ENCODE measurements around the gene SPNS2. TPM values are rescaled to one million over a fixed set of nuclear protein-coding genes. Genes with fewer than 3 reads are reported as not detected.
A peak's percentile ranks its signal among the peaks of the same experiment; 100 is the strongest.

The SPNS2 gene
- total RNA-seq, 3 donors from 2014 or later = 0.33 to 0.47 (median 0.46) TPM

DNA sequence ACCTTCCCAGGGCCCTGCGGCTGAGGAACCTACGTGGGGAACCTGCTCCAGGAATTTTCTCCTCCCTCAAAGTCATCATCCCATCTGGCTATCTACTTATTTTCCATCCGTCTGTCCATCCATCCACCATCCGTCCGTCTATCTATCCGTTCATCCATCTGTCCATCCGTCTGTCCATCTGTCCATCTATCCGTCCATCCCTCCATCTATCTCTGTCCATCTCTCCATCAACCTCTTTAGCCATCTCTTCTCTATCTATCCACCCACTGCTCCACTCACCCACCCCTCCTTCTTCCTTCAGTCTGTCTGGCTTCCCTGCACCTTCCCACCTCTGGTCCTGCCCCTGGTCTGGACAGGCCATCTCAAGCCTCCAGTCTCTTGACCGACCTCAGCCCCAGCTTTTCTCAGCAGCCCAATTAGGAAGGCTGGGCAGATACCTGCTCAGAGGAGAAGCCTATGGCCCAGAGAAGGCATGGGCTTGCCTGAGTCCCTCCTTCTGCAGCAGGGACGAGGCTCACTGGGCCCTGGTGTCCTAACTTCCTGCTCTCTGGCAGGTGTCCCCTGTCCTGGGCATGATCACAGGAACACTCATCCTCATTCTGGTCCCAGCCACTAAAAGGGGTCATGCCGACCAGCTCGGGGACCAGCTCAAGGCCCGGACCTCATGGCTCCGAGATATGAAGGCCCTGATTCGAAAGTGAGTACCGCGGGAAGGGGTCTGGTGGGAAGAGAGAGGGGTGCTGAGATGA lies 33.5 kb downstream of the SPNS2 start:
- Mint-ChIP-seq H3K4me3 (no peak overlapping the region), H3K4me1 (ENCODE audit: low read depth) (no peaks in the 10 kb centered on the region), H3K36me3 (ENCODE audit: insufficient read depth) (no peaks in the 10 kb centered on the region), H3K27me3 (ENCODE audit: low read depth) (peaks cover 9% of the 10 kb centered on the region), H3K9me3 (no peaks in the 10 kb centered on the region)
- no peak for DNase-seq
- ATAC-seq = no peak

DNA sequence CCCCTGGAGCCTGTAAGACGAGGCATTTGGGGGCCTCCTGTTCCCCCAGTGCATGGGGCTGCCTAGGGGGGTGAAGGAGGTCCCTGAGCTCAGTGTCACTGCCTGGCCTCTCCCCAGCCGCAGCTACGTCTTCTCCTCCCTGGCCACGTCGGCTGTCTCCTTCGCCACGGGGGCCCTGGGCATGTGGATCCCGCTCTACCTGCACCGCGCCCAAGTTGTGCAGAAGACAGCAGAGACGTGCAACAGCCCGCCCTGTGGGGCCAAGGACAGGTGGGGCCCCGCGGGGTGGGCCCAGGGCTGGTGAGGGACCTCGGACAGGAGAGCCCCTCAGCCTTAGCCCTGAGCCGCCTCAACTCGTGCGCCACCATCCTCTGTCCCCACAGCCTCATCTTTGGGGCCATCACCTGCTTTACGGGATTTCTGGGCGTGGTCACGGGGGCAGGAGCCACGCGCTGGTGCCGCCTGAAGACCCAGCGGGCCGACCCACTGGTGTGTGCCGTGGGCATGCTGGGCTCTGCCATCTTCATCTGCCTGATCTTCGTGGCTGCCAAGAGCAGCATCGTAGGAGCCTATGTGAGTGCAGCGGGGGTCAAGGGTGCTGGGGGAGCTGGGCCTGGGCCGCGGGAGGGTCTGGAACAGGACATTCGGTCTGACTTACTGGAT lies 34.3 kb downstream of the SPNS2 start:
- H3K9me3 Mint-ChIP-seq = no peaks in the 10 kb centered on the region
- ATAC-seq = peak in 1 of 2 donors; percentile 3
- no peaks in the 10 kb centered on the region for H3K4me1 Mint-ChIP-seq (ENCODE audit: low read depth)
- DNase-seq = no peak
- H3K27me3 Mint-ChIP-seq (ENCODE audit: low read depth) = peaks cover 9% of the 10 kb centered on the region
- no peak overlapping the region for H3K4me3 Mint-ChIP-seq
- no peaks in the 10 kb centered on the region for H3K36me3 Mint-ChIP-seq (ENCODE audit: insufficient read depth)

DNA sequence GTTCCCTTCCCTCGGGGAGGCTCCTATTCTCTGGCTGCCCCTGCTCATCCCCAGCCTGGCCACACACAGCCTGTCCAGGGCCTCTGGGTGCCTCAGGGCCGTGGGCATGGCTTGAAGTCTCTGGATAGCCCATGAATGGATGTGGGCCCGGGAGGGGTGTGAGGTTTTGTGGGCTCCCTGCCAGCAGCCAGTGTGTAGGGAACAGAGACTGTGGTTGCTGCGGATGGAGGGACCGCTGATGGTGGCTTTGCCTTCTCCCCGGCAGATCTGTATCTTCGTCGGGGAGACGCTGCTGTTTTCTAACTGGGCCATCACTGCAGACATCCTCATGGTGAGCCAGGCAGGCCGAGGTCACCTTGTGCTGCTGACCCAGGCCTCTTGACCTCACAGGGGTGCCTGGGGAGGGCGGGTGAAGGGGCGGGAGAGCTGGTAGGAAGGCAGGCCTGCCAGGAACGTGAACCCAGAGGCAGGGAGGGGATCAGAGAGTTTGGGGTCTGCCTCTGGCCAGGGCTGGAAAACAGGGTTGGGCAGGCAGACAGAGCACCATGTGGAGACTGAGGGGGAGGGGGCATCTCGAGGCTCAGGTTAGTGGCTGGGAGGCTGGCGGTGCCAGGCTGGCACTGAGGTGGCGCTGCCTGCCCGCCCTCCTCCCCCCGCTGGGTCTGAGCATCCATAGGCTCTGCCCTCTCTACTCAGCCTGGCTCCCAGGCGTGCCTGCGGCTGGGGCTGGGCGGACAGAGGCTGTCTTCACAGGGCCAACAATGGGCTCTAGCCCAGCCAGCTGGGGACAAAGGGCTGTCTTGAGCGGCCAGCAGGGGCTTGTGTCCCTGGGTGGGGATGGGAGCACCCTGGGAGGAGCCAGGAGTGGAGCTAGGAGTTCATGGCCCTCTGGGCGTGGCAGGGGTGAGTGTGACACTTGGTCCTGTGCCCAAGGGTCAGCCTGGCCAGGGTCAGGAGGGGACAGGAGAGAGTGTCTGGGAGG lies 35.1 kb downstream of the SPNS2 start:
- Mint-ChIP-seq H3K27me3 (ENCODE audit: low read depth) (peaks cover 9% of the 10 kb centered on the region), H3K4me3 (no peak overlapping the region)
- ATAC-seq = peak; percentile 4

DNA sequence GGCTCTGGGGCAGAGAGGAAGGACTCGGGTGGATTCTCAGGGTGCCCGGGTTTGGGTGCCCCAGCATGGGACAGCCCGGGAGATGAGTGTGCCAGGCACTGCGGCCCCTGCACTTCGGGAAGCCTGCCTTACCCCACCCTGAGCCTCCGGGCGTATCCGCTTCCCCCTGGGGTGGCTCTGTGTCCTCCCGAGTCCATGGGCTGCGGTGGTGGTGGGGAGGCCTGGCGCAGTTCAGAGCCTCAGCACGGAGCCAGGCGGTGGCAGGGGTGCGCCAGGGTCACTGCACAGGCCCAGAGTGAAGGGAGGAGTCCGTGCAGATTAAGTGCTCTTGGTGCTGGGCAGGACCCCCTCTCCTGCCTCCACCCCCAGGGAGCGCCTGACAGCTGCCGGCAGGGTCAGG lies 35.8 kb downstream of the SPNS2 start:
- Mint-ChIP-seq H3K9me3 (no peaks in the 10 kb centered on the region), H3K4me1 (ENCODE audit: low read depth) (no peaks in the 10 kb centered on the region), H3K27me3 (ENCODE audit: low read depth) (peaks cover 8% of the 10 kb centered on the region), H3K4me3 (no peak overlapping the region), H3K36me3 (ENCODE audit: insufficient read depth) (no peaks in the 10 kb centered on the region)
- ATAC-seq (no peak), DNase-seq (no peak)

More for the DNA sequence above, 35.1 kb downstream of the SPNS2 start:
- Mint-ChIP-seq H3K9me3 (no peaks in the 10 kb centered on the region), H3K36me3 (ENCODE audit: insufficient read depth) (no peaks in the 10 kb centered on the region), H3K4me1 (ENCODE audit: low read depth) (no peaks in the 10 kb centered on the region)
- no peak for DNase-seq

DNA sequence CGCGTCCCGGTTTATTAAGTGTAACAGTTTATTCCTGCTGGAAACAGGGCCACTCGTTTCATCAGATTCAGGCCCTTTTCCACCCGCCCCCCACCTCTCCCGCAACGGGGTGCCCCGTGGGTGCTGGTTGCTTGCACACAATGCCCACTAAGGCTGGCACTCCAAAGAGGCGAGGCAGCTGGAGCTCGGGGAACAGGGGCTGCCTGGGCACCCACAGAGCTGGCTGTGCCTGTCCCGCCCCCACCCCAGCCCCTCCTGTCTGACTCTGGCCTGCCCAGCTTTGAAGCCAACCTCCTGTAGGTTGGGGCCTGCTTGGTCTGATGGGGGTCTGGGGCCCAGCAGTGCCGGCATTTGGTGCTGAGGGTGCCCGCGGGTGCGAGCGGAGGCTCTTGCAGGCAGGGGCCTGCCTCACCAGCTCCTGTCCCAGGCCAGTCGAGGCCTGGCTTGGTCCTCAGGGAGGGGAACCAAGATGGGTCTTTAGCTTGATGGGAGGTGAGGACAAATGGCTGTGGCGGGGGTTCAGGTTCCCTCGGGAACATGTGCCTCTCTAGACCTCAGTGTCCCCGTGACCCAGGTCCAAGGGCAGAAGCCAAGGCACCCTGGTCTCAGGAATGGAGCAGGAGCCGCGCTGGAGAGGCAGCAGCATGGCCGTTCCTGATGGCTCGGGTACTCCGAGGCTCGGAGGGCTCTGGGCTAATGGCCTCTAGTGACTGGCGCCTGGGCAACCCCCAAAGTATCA lies 36.4 kb downstream of the SPNS2 start:
- peaks cover 7% of the 10 kb centered on the region for H3K27me3 Mint-ChIP-seq (ENCODE audit: low read depth)
- DNase-seq (no peak), ATAC-seq (no peak)
- H3K9me3 Mint-ChIP-seq = no peaks in the 10 kb centered on the region
- H3K4me1 Mint-ChIP-seq (ENCODE audit: low read depth) = no peaks in the 10 kb centered on the region
- H3K36me3 Mint-ChIP-seq (ENCODE audit: insufficient read depth) = peaks cover 3% of the 10 kb centered on the region
- H3K4me3 Mint-ChIP-seq = no peak overlapping the region

DNA sequence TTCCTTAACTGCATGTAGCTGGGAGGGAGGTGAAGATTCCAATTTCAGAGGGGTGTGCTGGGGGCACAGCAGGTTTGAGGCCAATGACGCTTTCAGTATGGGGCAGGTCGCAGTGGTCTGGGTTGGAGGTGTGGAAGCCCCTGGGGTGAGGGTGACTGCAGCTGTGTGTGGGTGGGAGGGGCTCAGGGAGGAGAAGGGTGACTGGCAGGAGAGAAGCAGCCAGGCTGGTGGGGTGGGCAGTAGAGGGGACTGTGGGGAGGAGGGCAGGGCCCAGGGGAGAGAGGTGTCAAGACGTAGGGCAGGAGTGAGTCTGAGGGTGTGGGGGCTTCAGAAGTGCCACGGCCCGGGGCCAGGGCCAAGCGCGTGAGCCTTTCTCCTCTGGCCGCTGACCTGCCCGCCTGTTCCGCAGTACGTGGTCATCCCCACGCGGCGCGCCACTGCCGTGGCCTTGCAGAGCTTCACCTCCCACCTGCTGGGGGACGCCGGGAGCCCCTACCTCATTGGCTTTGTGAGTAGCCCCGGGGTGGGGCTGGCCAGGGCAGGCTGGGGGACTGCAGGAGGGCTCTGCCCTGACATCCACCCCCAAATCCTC lies 37.1 kb downstream of the SPNS2 start:
- no peaks in the 10 kb centered on the region for H3K4me1 Mint-ChIP-seq (ENCODE audit: low read depth)
- H3K9me3 Mint-ChIP-seq = no peaks in the 10 kb centered on the region
- no peak overlapping the region for H3K4me3 Mint-ChIP-seq
- H3K27me3 Mint-ChIP-seq (ENCODE audit: low read depth) = peaks cover 7% of the 10 kb centered on the region
- peaks cover 3% of the 10 kb centered on the region for H3K36me3 Mint-ChIP-seq (ENCODE audit: insufficient read depth)
- DNase-seq (no peak), ATAC-seq (no peak)

DNA sequence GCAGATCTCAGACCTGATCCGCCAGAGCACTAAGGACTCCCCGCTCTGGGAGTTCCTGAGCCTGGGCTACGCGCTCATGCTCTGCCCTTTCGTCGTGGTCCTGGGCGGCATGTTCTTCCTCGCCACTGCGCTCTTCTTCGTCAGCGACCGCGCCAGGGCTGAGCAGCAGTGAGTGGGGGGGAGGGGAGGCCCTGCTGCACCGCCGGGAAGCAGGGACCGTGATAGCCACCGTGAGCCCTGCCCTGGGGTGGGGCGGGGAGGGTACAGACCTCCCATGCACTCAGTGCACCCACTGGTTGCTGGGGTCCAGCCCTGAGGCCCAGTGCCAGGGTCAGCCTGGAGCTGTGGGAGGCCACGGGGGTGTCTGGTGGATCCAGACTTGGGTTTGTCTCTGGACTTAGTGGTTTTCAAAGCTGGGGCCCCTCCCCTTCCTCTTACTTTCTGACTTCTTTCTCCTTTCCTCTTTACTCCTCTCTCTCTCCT lies 37.6 kb downstream of the SPNS2 start:
- peaks cover 7% of the 10 kb centered on the region for H3K27me3 Mint-ChIP-seq (ENCODE audit: low read depth)
- H3K36me3 Mint-ChIP-seq (ENCODE audit: insufficient read depth) = peaks cover 3% of the 10 kb centered on the region
- no peak overlapping the region for H3K4me3 Mint-ChIP-seq
- H3K9me3 Mint-ChIP-seq = no peaks in the 10 kb centered on the region
- DNase-seq (no peak), ATAC-seq (no peak)
- H3K4me1 Mint-ChIP-seq (ENCODE audit: low read depth) = no peaks in the 10 kb centered on the region

DNA sequence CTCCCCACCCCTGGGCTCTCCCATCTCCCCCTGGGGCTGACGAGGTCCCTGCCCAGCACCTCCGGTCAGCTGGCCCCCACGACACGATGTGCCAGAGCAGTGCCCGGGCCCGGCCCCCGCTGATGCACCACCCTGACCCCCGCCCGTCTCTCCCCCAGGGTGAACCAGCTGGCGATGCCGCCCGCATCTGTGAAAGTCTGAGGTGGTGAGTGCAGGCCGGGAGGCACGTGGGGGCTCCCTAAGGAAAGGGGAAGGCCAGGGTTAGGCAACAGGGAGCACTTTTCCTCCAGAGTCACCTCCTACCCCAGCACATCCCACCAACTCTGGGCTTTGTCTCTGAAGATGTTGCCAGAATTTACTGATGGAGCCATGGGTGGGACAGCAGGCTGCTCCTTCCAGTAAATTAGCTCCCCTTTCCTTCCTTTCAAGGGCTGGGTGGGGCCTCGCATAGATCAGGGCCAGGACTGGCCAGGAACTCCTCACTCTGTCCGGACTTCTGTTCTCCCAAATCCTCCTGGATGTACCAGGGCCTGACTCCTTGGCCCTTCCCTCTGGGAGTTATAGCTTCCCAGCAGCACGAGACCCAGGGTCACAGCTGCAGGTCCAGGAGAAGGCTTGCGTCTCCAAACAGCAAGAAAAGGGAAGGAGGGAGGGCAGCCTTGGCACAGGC lies 38.2 kb downstream of the SPNS2 start:
- Mint-ChIP-seq H3K4me3 (no peak overlapping the region), H3K9me3 (no peaks in the 10 kb centered on the region), H3K36me3 (ENCODE audit: insufficient read depth) (peaks cover 5% of the 10 kb centered on the region), H3K27me3 (ENCODE audit: low read depth) (peaks cover 6% of the 10 kb centered on the region), H3K4me1 (ENCODE audit: low read depth) (no peaks in the 10 kb centered on the region)
- DNase-seq = no peak
- no peak for ATAC-seq

DNA sequence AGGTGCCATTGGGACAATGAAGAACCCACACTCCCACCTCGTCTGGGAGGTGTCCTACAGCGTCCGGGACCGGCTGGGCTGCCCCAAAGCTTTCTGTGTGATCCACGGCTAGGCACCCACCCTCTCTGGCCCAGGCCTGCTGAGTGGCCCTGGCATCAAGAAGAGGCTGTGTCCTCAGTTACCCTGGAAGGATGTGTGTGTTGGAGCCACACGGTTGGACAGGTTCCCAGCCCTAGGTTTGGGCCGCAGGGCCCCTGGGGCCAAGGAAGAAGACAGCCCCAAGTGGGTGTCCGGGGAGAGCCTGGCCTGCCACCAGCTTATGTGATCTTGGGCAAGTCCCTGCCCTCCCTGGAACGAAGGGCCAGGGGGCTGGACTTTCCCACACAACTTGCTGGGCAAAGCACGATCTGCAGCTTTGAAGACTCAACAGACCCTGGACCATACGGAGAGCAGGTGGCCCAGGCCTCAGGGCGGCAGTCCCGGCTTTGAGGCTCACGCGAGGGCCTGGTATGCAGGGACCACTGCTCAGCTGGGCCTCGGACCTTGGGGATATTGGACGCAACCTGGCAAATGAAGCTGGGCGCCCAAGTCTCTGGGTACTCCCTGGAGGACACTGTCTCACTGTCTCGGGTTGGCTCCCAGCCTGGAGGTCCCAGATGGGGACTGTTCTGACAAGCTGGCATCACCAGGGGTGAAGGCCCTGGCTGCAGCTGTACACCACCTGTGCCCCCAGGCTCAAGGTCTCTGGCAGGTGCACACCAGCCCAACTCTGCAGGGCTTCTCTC lies 39.0 kb downstream of the SPNS2 start:
- DNase-seq (no peak), ATAC-seq (no peak)
- peaks cover 11% of the 10 kb centered on the region for H3K36me3 Mint-ChIP-seq (ENCODE audit: insufficient read depth)

DNA sequence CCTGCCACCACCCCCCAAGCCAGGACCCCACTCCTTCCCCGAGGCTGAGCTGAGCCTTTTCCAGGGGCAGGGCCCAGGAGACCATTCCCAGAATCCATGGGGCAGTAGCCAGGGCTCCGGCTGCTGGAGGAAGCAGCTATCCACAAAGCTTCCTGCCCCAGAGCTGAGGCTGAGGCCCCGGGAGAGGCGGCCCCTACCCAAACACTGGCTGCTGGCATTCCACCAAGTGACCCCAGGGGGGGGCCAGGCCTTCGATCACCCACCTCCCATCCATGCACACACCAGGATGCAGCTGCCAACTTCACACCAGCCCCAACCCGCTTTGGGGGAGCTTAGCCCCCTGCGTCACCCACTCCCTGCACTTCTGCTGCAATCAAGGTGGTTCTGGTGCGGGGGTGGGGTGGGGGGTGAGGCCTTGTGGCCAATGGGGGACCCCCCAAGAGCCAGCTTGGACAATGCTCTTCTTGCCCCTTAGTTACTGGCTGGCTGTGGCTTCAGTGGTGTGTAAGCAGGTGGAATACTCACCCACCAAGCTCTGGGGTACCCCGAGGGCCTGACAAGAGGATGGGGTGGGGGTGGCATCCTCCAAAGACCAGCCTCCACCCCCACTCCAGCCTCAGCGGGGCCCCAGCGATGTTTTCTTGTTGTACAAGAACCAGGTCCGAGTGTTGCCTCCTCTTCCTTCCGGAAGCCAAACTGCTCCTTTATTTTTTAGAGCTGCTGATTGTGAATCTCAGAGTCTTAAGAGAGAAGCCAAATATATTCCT lies 39.7 kb downstream of the SPNS2 start:
- peaks cover 11% of the 10 kb centered on the region for H3K36me3 Mint-ChIP-seq (ENCODE audit: insufficient read depth)
- DNase-seq = no peak
- no peaks in the 10 kb centered on the region for H3K4me1 Mint-ChIP-seq (ENCODE audit: low read depth)
- no peak for ATAC-seq
- peaks cover under 1% of the 10 kb centered on the region for H3K27me3 Mint-ChIP-seq (ENCODE audit: low read depth)
- H3K4me3 Mint-ChIP-seq = no peak overlapping the region
- H3K9me3 Mint-ChIP-seq = no peaks in the 10 kb centered on the region

More for the DNA sequence above, 39.0 kb downstream of the SPNS2 start:
- Mint-ChIP-seq H3K9me3 (no peaks in the 10 kb centered on the region), H3K4me1 (ENCODE audit: low read depth) (no peaks in the 10 kb centered on the region), H3K27me3 (ENCODE audit: low read depth) (peaks cover 2% of the 10 kb centered on the region), H3K4me3 (no peak overlapping the region)

DNA sequence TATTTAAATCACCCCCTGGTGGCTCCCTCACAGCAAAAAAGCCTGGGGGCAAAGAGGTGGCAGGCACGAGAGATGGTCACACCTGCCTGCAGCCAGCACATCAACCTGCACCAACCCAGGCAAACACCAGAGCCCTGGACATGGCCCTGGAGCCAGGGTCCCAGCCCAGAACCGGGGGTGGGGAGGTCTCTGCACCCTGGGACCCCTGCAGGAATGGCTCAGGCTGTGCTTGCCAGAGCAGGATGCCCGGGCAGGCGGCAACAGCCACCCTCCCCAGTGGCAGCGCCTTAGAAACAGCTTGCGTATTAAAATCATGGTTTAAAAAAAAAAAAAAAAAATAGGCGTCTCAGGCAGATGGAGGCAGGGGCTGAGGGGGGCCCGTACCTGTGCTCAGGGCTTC lies 40.3 kb downstream of the SPNS2 start:
- no peak for DNase-seq
- H3K4me1 Mint-ChIP-seq (ENCODE audit: low read depth) = no peaks in the 10 kb centered on the region

More for the DNA sequence above, 40.3 kb downstream of the SPNS2 start:
- Mint-ChIP-seq H3K27me3 (ENCODE audit: low read depth) (no peaks in the 10 kb centered on the region), H3K9me3 (no peaks in the 10 kb centered on the region), H3K4me3 (no peak overlapping the region), H3K36me3 (ENCODE audit: insufficient read depth) (peaks cover 16% of the 10 kb centered on the region)
- no peak for ATAC-seq
